OCI-LY3 (cell line): Measurements from ENCODE around the gene MORN5.

Source experiments
- H2AFZ ChIP-seq: fragments of 200-600, 300-600 bp; shearing (Covaris generic); 2 replicates; pipeline ENCODE4 v1.6.0; 2014; ENCODE audit warnings: antibody characterized with exemption, low read depth, low read length
- H3K27ac ChIP-seq: fragments of 200-600, 300-600 bp; sonication (generic); 2 replicates; pipeline ENCODE4 v1.5.1; 2014; ENCODE audit warnings: mild to moderate bottlenecking, low read length, moderate library complexity, mixed read lengths
- H3K27me3 ChIP-seq: fragments of 200-600, 300-600 bp; sonication (generic); 2 replicates; pipeline ENCODE4 v1.6.1; 2014; ENCODE audit warnings: low read depth, low read length, mixed read lengths
- H3K36me3 ChIP-seq: fragments of 200-600, 300-600 bp; sonication (generic); replicated peaks from 2 replicates; pipeline ENCODE3; 2014; ENCODE audit warnings: low read depth, low read length, mixed read lengths
- H3K4me1 ChIP-seq: fragments of 300-600, 200-600 bp; sonication (generic); 2 replicates; pipeline ENCODE4 v1.6.1; 2014; ENCODE audit warnings: low read length, mixed read lengths
- H3K4me2 ChIP-seq: fragments of 200-600, 300-600 bp; sonication (generic); 2 replicates; pipeline ENCODE4 v1.6.1; 2014; ENCODE audit warnings: low read length, mixed read lengths
- H3K4me3 ChIP-seq: fragments of 300-600, 200-600 bp; sonication (generic); 2 replicates; pipeline ENCODE4 v1.5.1; 2014; ENCODE audit warnings: antibody characterized with exemption, mild to moderate bottlenecking, low read length, moderate library complexity
- H3K79me2 ChIP-seq: fragments of 300-600, 200-600 bp; shearing (Covaris generic); 2 replicates; pipeline ENCODE4 v1.6.1; 2014; ENCODE audit warnings: mild to moderate bottlenecking, low read length, mixed read lengths
- H3K9ac ChIP-seq: fragments of 300-600, 200-600 bp; shearing (Covaris generic); 2 replicates; pipeline ENCODE4 v1.6.0; 2014; ENCODE audit warnings: mild to moderate bottlenecking, low read length, moderate library complexity
- H3K9me3 ChIP-seq: fragments of 200-600, 300-600 bp; shearing (Covaris generic); 2 replicates; pipeline ENCODE4 v1.6.1; 2014; ENCODE audit warnings: low read length, mixed read lengths; ENCODE audit not compliant: insufficient read depth
- H4K20me1 ChIP-seq: fragments of 200-600, 300-600 bp; sonication (generic); 2 replicates; pipeline ENCODE4 v1.6.1; 2016; ENCODE audit warnings: low read length, mixed read lengths; ENCODE audit not compliant: insufficient read depth
- CTCF ChIP-seq: fragments of 200-600, 300-600 bp; sonication (generic); IDR thresholded peaks from 2 replicates; pipeline ENCODE4 v1.5.1; 2014; ENCODE audit warnings: antibody characterized with exemption, low read length, low read depth
- EZH2phosphoT487 ChIP-seq: fragments of 200-600 bp; shearing (Covaris generic); IDR thresholded peaks from 2 replicates; pipeline ENCODE4 v1.6.1; 2018; ENCODE audit warnings: antibody characterized with exemption, mixed run types, low read depth

The MORN5 gene

DNA sequence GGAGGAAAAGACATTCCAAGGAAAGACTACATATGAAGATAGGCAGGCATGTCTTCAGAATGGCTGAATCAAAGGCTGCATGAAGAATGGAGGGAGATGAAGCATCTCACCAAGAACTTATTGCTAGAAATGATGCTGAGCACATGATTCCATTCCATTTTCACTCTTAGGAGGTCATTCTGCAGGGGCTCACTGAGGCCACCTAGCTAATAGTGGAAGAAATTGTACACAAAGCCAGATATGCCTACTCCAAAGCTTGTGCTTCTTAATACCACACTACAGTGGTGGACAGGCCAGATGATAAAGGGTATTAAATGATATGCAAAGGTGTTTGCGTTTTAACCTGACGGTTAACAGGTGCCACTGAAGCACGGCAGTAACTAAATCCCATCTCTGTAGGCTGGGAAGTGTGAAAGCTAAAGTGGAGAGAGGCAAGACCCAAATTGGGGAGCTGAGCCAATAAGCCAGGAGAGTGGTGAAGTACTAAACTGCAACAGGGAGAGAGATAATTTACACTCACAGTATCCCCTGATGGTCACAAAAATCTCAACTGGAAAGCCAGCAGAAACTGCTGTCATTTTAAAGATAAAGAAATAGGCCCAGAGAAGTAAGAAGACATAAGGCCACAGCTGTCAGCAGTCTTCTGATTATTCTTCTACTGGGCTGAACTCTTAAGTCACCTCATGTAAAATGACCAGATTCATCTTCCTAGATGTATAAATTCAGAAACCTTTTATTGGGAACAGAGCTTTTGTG, 14.7 kb upstream of the MORN5 start:
- TF ChIP-seq CTCF (peak; percentile 53), EZH2phosphoT487 (no peak)
- Histone ChIP-seq H3K36me3 (peaks cover 39% of the 10 kb centered on the region), H3K4me3 (no peak overlapping the region), H3K27ac (no peak overlapping the region), H3K9me3 (no peaks in the 10 kb centered on the region), H2AFZ (no peak overlapping the region), H3K4me2 (no peak overlapping the region), H3K27me3 (no peaks in the 10 kb centered on the region), H3K9ac (no peak overlapping the region), H4K20me1 (no peaks in the 10 kb centered on the region), H3K79me2 (peaks cover 5% of the 10 kb centered on the region), H3K4me1 (no peaks in the 10 kb centered on the region)

DNA sequence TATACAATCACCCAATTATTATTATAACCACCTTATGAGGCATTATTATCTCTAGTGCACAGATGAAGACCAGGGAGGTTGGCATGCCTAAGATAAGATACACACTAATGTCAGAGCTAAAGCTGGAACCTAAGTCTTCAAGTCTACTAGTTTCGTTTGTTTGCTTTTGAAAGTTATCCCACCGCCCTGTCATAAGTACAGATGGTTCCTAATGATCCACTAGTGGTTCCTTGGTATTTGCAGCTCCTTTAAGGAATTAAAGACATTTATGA, 14.2 kb upstream of the MORN5 start:
- Histone ChIP-seq H4K20me1 (no peaks in the 10 kb centered on the region), H3K4me1 (no peaks in the 10 kb centered on the region), H2AFZ (no peak overlapping the region), H3K27me3 (no peaks in the 10 kb centered on the region), H3K4me2 (no peak overlapping the region), H3K9ac (no peak overlapping the region), H3K36me3 (peaks cover 39% of the 10 kb centered on the region), H3K9me3 (no peaks in the 10 kb centered on the region), H3K79me2 (peaks cover 5% of the 10 kb centered on the region), H3K27ac (no peak overlapping the region), H3K4me3 (no peak overlapping the region)
- TF ChIP-seq CTCF (no peak), EZH2phosphoT487 (no peak)

GRCh38 chr9:122151267-122151828, 8.4 kb upstream of the MORN5 start:
- H3K9ac ChIP-seq = no peak overlapping the region
- no peaks in the 10 kb centered on the region for H3K9me3 ChIP-seq
- no peak overlapping the region for H3K4me3 ChIP-seq
- no peaks in the 10 kb centered on the region for H3K27me3 ChIP-seq
- H4K20me1 ChIP-seq = 0 out of 2 replicates have a peak, but pooled peaks cover 10% of the 10 kb centered on the region
- TF ChIP-seq EZH2phosphoT487 (no peak), CTCF (no peak)
- H2AFZ ChIP-seq = no peak overlapping the region
- peaks cover 24% of the 10 kb centered on the region for H3K36me3 ChIP-seq
- H3K79me2 ChIP-seq = peaks cover 38% of the 10 kb centered on the region
- no peak overlapping the region for H3K27ac ChIP-seq
- H3K4me1 ChIP-seq = no peaks in the 10 kb centered on the region
- H3K4me2 ChIP-seq = no peak overlapping the region

DNA sequence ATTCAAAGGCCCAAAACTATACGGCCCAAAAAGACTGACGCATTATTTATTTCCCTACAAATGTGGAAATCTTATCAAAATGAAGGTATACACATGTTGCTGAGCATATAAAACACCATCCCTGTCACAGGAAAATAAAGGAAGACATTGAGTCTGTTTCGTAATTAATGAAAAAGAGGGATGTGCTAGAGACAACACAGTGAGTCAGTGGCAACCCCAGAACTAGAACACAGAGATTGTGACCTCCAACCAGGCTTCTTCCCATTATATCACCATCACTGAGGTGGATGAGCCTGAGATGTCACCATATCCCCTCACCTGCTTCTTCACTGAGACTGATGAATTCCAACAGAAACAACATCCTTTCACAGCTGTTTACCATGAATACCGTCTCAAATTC, 3.9 kb upstream of the MORN5 start:
- Histone ChIP-seq H3K4me3 (no peak overlapping the region), H3K79me2 (peaks cover 61% of the 10 kb centered on the region), H4K20me1 (0 out of 2 replicates have a peak, but pooled peaks cover 10% of the 10 kb centered on the region), H3K4me1 (peaks cover 7% of the 10 kb centered on the region; the same call in 1 of the 2 replicates), H3K27me3 (no peaks in the 10 kb centered on the region), H3K27ac (no peak overlapping the region), H3K4me2 (no peak overlapping the region), H3K36me3 (peaks cover 12% of the 10 kb centered on the region), H3K9me3 (no peaks in the 10 kb centered on the region), H3K9ac (no peak overlapping the region), H2AFZ (no peak overlapping the region)
- TF ChIP-seq EZH2phosphoT487 (no peak), CTCF (no peak)
